Testis (tissue), 2 donors: ENCODE measurements around the gene CEP72.
"Not testable (repeated sequence)": the region's sequence is repeated elsewhere in the genome, so short reads cannot be mapped to it uniquely, and the experiment has no call there.

Source experiments
- CTCF ChIP-seq, 3 experiments: fragments of 450-650 bp in 2 of 3; fragments of 200-600 bp in 1 of 3; sonication (generic) in 1 of 3; IDR thresholded peaks; one replicate each; pipeline ENCODE4 v1.5.1; 2016 to 2019; ENCODE audit warnings: antibody characterized with exemption in 3 of 3, mild to moderate bottlenecking in 2 of 3, moderate library complexity in 1 of 3
- POLR2A ChIP-seq: fragments of 450-650 bp; IDR thresholded peaks from one replicate; pipeline ENCODE4 v1.6.1; 2017; ENCODE audit warnings: antibody characterized with exemption, mild to moderate bottlenecking, moderate library complexity

GRCh38 chr5:678521-678920 lies 66.4 kb downstream of the CEP72 start:
- TF ChIP-seq CTCF (IDR thresholded peaks at IDR 0.05); POLR2A: not testable (repeated sequence)
